Panc1 (cell line): ENCODE measurements around the gene EARS2. TPM values are rescaled to one million over a fixed set of nuclear protein-coding genes. Genes with fewer than 3 reads are reported as not detected.

Source experiments
- ATAC-seq: fragments of 200-7000 bp; cut with Tn5 transposase; 2 replicates; pipeline ENCODE4 v1.9.1; 2020; ENCODE audit warnings: mild to moderate bottlenecking, moderate library complexity
- BruUV-seq: library from RNA; stranded (reverse); fragments of 400-500 nt; replicated peaks from 2 replicates; lab custom pipeline; 2021; lab: Mats Ljungman, UMichigan
- CTCF ChIA-PET: fragments of 300-600 bp; sonication (Branson Sonifier 250); formaldehyde crosslinking; loops from one replicate; lab custom pipeline; 2022; ENCODE audit warnings: antibody characterized with exemption; lab: Charles Lee
- POLR2A ChIA-PET: fragments of 300-600 bp; sonication (Branson Sonifier 250); formaldehyde crosslinking; loops from one replicate; lab custom pipeline; 2022; ENCODE audit warnings: antibody characterized with exemption; lab: Charles Lee
- DNase-seq: peaks from one replicate; pipeline ENCODE4 v3.0.0-alpha.2; 2010; ENCODE audit warnings: low read depth, low spot score
- H3K27ac ChIP-seq: 2 replicates; pipeline ENCODE4 v1.5.1; 2011; ENCODE audit warnings: mild to moderate bottlenecking, low read length, inconsistent platforms
- H3K27me3 ChIP-seq: fragments of 200-500 bp; sonication (Bioruptor generic); 2 replicates; pipeline ENCODE4 v1.6.0; 2014; ENCODE audit warnings: low read length, inconsistent platforms; ENCODE audit not compliant: control insufficient read depth, insufficient read depth
- H3K36me3 ChIP-seq: fragments of 200-500 bp; sonication (Bioruptor generic); 2 replicates; pipeline ENCODE4 v1.5.1; 2014; ENCODE audit warnings: inconsistent platforms, mild to moderate bottlenecking, low read length, moderate library complexity; ENCODE audit not compliant: control insufficient read depth, insufficient read depth
- H3K4me1 ChIP-seq: 2 replicates; pipeline ENCODE4 v1.5.1; 2011; ENCODE audit warnings: inconsistent platforms, mild to moderate bottlenecking, low read length, moderate library complexity; ENCODE audit not compliant: control insufficient read depth, insufficient read depth
- H3K4me3 ChIP-seq, 2 experiments: 2 replicates each; pipeline ENCODE4 v1.5.1; 2011 to 2012; ENCODE audit warnings: low read depth in 2 of 2, low read length in 2 of 2, mild to moderate bottlenecking in 2 of 2, inconsistent platforms in 1 of 2, moderate library complexity in 1 of 2
- H3K9me3 ChIP-seq: fragments of 200-500 bp; sonication (Bioruptor generic); 2 replicates; pipeline ENCODE4 v1.5.1; 2014; ENCODE audit warnings: low read depth, mild to moderate bottlenecking, inconsistent platforms, low read length, moderate library complexity; ENCODE audit not compliant: control insufficient read depth, insufficient read depth
- POLR2AphosphoS5 ChIP-seq: IDR thresholded peaks from 2 replicates; pipeline ENCODE4 v1.6.1; 2012; ENCODE audit warnings: mild to moderate bottlenecking, low read depth, low read length, moderate library complexity
- SIN3A ChIP-seq: IDR thresholded peaks from 2 replicates; pipeline ENCODE4 v1.6.1; 2012; ENCODE audit warnings: low read depth, mild to moderate bottlenecking, low read length, moderate library complexity, borderline replicate concordance; ENCODE audit not compliant: insufficient read depth
- TCF7L2 ChIP-seq: IDR thresholded peaks from 2 replicates; pipeline ENCODE4 v1.6.1; 2011; ENCODE audit warnings: mild to moderate bottlenecking, low read depth, low read length, inconsistent platforms
- in situ Hi-C: cut with HindIII; loops from 2 replicates; pipeline ENCODE4 v1.10.0; 2016; ENCODE audit warnings: low sequenced_read_pairs, low pct_unique_long_range_greater_than_20kb
- intact Hi-C: fragments of 100-400 bp; cut with micrococcal nuclease; formaldehyde crosslinking; loops from one replicate; pipeline ENCODE4 v1.10.0; 2022; ENCODE audit not compliant: unreplicated experiment
- total RNA-seq: library from RNA; stranded (reverse); gene quantifications from one replicate; pipeline ENCODE4 v1.2.1, GENCODE V29; 2021; ENCODE audit not compliant: unreplicated experiment
- TF ChIP-seq, protein P1 (sequence below), 2 experiments: IDR thresholded peaks; 2 replicates each; pipeline ENCODE4 v1.6.1; 2011 to 2012; ENCODE audit warnings: low read depth in 2 of 2, control low read depth in 1 of 2, low read length in 1 of 2, mild to moderate bottlenecking in 1 of 2, moderate library complexity in 1 of 2; ENCODE audit not compliant: insufficient read depth in 1 of 2
- TF ChIP-seq, protein P2 (sequence below): fragments of 450-650 bp; IDR thresholded peaks from 2 replicates; pipeline ENCODE4 v1.5.1; 2017; ENCODE audit warnings: mild to moderate bottlenecking

The EARS2 gene
- total RNA-seq, 1 experiment from 2014 or later: 31.3 TPM

DNA sequence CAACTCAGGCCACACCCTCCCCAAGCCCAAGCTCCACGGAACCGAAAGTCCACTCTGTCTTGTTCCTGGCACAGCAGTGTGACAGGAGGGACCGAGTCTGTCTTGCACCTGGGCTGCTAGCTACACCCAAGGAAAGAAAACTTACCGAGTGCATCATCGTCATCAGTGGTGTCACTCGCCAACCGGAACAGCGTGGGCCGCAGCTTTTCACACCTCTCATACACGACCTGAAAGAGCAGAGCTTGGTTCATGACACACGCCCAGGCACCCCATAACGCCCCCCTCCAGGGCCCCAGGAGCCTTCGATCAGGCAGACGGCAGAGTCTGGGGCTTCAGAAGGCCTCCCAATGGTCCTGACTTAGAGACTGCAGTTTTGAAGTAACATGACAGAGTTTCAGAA lies 74.4 kb downstream of the EARS2 start:
- ChIA-PET CTCF (no interaction called here), POLR2A (no interaction called here)
- Histone ChIP-seq H3K36me3 (peaks cover 9% of the 10 kb centered on the region), H3K4me3 (no peak overlapping the region), H3K27ac (no peak overlapping the region), H3K9me3 (no peaks in the 10 kb centered on the region), H3K27me3 (no peaks in the 10 kb centered on the region), H3K4me1 (no peaks in the 10 kb centered on the region)
- intact Hi-C loops (no loop called here), in situ Hi-C loops (no loop called here)
- BruUV-seq: no TSS peak
- TF ChIP-seq TCF7L2 (no peak), POLR2AphosphoS5 (no peak), SIN3A (no peak)
- TF ChIP-seq, protein P1, sequence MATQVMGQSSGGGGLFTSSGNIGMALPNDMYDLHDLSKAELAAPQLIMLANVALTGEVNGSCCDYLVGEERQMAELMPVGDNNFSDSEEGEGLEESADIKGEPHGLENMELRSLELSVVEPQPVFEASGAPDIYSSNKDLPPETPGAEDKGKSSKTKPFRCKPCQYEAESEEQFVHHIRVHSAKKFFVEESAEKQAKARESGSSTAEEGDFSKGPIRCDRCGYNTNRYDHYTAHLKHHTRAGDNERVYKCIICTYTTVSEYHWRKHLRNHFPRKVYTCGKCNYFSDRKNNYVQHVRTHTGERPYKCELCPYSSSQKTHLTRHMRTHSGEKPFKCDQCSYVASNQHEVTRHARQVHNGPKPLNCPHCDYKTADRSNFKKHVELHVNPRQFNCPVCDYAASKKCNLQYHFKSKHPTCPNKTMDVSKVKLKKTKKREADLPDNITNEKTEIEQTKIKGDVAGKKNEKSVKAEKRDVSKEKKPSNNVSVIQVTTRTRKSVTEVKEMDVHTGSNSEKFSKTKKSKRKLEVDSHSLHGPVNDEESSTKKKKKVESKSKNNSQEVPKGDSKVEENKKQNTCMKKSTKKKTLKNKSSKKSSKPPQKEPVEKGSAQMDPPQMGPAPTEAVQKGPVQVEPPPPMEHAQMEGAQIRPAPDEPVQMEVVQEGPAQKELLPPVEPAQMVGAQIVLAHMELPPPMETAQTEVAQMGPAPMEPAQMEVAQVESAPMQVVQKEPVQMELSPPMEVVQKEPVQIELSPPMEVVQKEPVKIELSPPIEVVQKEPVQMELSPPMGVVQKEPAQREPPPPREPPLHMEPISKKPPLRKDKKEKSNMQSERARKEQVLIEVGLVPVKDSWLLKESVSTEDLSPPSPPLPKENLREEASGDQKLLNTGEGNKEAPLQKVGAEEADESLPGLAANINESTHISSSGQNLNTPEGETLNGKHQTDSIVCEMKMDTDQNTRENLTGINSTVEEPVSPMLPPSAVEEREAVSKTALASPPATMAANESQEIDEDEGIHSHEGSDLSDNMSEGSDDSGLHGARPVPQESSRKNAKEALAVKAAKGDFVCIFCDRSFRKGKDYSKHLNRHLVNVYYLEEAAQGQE (IDR thresholded peaks at IDR 0.05; ENCODE audit: insufficient read depth in 1 of 2, low read depth in 2 of 2, low read length in 1 of 2): no peak
- TF ChIP-seq, protein P2, sequence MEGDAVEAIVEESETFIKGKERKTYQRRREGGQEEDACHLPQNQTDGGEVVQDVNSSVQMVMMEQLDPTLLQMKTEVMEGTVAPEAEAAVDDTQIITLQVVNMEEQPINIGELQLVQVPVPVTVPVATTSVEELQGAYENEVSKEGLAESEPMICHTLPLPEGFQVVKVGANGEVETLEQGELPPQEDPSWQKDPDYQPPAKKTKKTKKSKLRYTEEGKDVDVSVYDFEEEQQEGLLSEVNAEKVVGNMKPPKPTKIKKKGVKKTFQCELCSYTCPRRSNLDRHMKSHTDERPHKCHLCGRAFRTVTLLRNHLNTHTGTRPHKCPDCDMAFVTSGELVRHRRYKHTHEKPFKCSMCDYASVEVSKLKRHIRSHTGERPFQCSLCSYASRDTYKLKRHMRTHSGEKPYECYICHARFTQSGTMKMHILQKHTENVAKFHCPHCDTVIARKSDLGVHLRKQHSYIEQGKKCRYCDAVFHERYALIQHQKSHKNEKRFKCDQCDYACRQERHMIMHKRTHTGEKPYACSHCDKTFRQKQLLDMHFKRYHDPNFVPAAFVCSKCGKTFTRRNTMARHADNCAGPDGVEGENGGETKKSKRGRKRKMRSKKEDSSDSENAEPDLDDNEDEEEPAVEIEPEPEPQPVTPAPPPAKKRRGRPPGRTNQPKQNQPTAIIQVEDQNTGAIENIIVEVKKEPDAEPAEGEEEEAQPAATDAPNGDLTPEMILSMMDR: no peak
- DNase-seq (no peak), ATAC-seq (no peak)

DNA sequence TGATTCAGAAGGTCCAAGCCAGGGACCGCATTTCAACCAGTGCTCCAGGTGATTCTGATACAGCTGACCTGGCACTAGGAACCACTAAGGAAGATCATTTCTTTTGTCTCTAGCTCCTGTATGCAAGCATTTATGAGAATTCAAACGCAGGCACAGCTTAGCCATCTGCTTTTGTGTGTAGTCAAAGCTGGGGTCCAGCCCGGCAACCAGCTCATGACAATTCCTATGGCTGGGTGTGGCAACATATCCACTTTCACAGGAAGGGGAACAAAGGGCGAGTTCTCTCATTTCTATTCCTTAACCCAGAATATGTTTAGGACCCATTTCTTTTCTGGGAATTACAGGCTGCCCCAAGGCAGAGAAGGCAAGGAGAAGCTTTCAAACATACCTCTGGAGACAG lies 76.9 kb downstream of the EARS2 start:
- CTCF ChIA-PET: no interaction called here
- H3K36me3 ChIP-seq: peaks cover 14% of the 10 kb centered on the region
- POLR2A ChIA-PET: no interaction called here
- no peak overlapping the region for H3K27ac ChIP-seq
- no peaks in the 10 kb centered on the region for H3K4me1 ChIP-seq
- no peak for DNase-seq
- ATAC-seq: no peak
- no peak overlapping the region for H3K4me3 ChIP-seq
- H3K9me3 ChIP-seq: no peaks in the 10 kb centered on the region
- H3K27me3 ChIP-seq: no peaks in the 10 kb centered on the region
- intact Hi-C loops (no loop called here), in situ Hi-C loops (no loop called here)
- TF ChIP-seq TCF7L2 (no peak), SIN3A (no peak), POLR2AphosphoS5 (no peak)
- TF ChIP-seq, protein P2: no peak
- TF ChIP-seq, protein P1 (IDR thresholded peaks at IDR 0.05; ENCODE audit: insufficient read depth in 1 of 2, low read depth in 2 of 2, low read length in 1 of 2): no peak
- BruUV-seq: no TSS peak
